Upper lobe of left lung (tissue), 4 donors: ENCODE measurements around the gene ALG2.

Experiments
- CTCF ChIP-seq, 6 experiments: fragments of 450-650 bp in 4 of 6; fragments of 200-600 bp in 2 of 6; sonication (generic) in 2 of 6; IDR thresholded peaks; one replicate each; pipeline ENCODE4 v1.5.1; 2016 to 2019; ENCODE audit warnings: antibody characterized with exemption in 6 of 6
- EP300 ChIP-seq, 4 donors: sonication (generic); formaldehyde crosslinking; IDR thresholded peaks; one replicate each; pipeline ENCODE4 v1.5.1; 2017; ENCODE audit warnings: antibody characterized with exemption in 4 of 4, control low read depth in 2 of 4

GRCh38 chr9:99222416-99223270 lies 901 bp upstream of the ALG2 start:
- no peak for TF ChIP-seq CTCF (IDR thresholded peaks at IDR 0.05)
- no peak for TF ChIP-seq EP300 (IDR thresholded peaks at IDR 0.05)
